H9 (cell line): ENCODE measurements around the gene PROSER3. TPM values are rescaled to one million over a fixed set of nuclear protein-coding genes. Genes with fewer than 3 reads are reported as not detected.
A peak's percentile ranks its signal among the peaks of the same experiment; 100 is the strongest.

Experiments used
- DNase-seq: peaks from one replicate; pipeline ENCODE4 v3.0.0-alpha.2; 2017
- H2AFZ ChIP-seq: one replicate; pipeline ENCODE4 v1.6.1; 2013; ENCODE audit warnings: mild to moderate bottlenecking, low read length, control low read depth, moderate library complexity
- H2AK5ac ChIP-seq: 2 replicates; pipeline ENCODE4 v1.6.1; 2013; ENCODE audit warnings: low read length, control low read depth, mixed read lengths; ENCODE audit not compliant: insufficient read length
- H2BK120ac ChIP-seq: one replicate; pipeline ENCODE4 v1.6.1; 2013; ENCODE audit warnings: low read depth, mild to moderate bottlenecking, low read length, control low read depth, inconsistent platforms; ENCODE audit not compliant: poor library complexity, severe bottlenecking
- H2BK12ac ChIP-seq: 2 replicates; pipeline ENCODE4 v1.6.1; 2013; ENCODE audit warnings: low read length, control low read depth, mixed read lengths, low read depth; ENCODE audit not compliant: insufficient read length
- H2BK15ac ChIP-seq: 2 replicates; pipeline ENCODE4 v1.6.1; 2013; ENCODE audit warnings: low read depth, low read length, control low read depth
- H2BK20ac ChIP-seq: one replicate; pipeline ENCODE4 v1.6.1; 2013; ENCODE audit warnings: low read depth, mild to moderate bottlenecking, low read length, control low read depth, inconsistent platforms; ENCODE audit not compliant: poor library complexity, severe bottlenecking
- H2BK5ac ChIP-seq: 2 replicates; pipeline ENCODE4 v1.6.1; 2013; ENCODE audit warnings: low read length, control low read depth, mixed read lengths; ENCODE audit not compliant: insufficient read length
- H3K14ac ChIP-seq: 2 replicates; pipeline ENCODE4 v1.6.1; 2013; ENCODE audit warnings: low read length, control low read depth; ENCODE audit not compliant: insufficient read depth
- H3K18ac ChIP-seq: 2 replicates; pipeline ENCODE4 v1.6.1; 2013; ENCODE audit warnings: low read depth, mild to moderate bottlenecking, mixed read lengths, low read length, control low read depth; ENCODE audit not compliant: insufficient read length
- H3K23ac ChIP-seq: 2 replicates; pipeline ENCODE4 v1.6.1; 2013; ENCODE audit warnings: low read length, control low read depth, mixed read lengths, low read depth; ENCODE audit not compliant: insufficient read length
- H3K23me2 ChIP-seq: 2 replicates; pipeline ENCODE4 v1.6.1; 2013; ENCODE audit warnings: low read depth, mild to moderate bottlenecking, mixed read lengths, low read length, control low read depth; ENCODE audit not compliant: insufficient read length, poor library complexity, severe bottlenecking
- H3K27ac ChIP-seq: 2 replicates; pipeline ENCODE4 v1.5.1; 2013; ENCODE audit warnings: low read length, control low read depth, mixed read lengths, low read depth; ENCODE audit not compliant: insufficient read length
- H3K27me3 ChIP-seq: 2 replicates; pipeline ENCODE4 v1.6.1; 2013; ENCODE audit warnings: low read length, control low read depth, inconsistent platforms; ENCODE audit not compliant: insufficient read depth
- H3K4ac ChIP-seq: 2 replicates; pipeline ENCODE4 v1.6.1; 2013; ENCODE audit warnings: low read depth, mild to moderate bottlenecking, control low read depth, inconsistent platforms, low read length, moderate library complexity
- H3K4me1 ChIP-seq: 2 replicates; pipeline ENCODE4 v1.6.1; 2013; ENCODE audit warnings: low read length, control low read depth, inconsistent platforms; ENCODE audit not compliant: insufficient read depth
- H3K4me2 ChIP-seq: 2 replicates; pipeline ENCODE4 v1.6.1; 2013; ENCODE audit warnings: low read length, control low read depth, mixed read lengths; ENCODE audit not compliant: insufficient read length, insufficient read depth
- H3K56ac ChIP-seq: 2 replicates; pipeline ENCODE4 v1.6.1; 2013; ENCODE audit warnings: low read depth, mild to moderate bottlenecking, mixed read lengths, low read length, control low read depth; ENCODE audit not compliant: insufficient read length
- H3K79me1 ChIP-seq: 2 replicates; pipeline ENCODE4 v1.6.1; 2013; ENCODE audit warnings: low read depth, mild to moderate bottlenecking, moderate library complexity, low read length, control low read depth, inconsistent platforms; ENCODE audit not compliant: insufficient read depth, poor library complexity, severe bottlenecking
- H3K79me2 ChIP-seq: 2 replicates; pipeline ENCODE4 v1.6.1; 2013; ENCODE audit warnings: low read length, control low read depth, inconsistent platforms; ENCODE audit not compliant: insufficient read depth
- H3K9ac ChIP-seq: 2 replicates; pipeline ENCODE4 v1.6.1; 2013; ENCODE audit warnings: low read length, control low read depth, mixed read lengths; ENCODE audit not compliant: insufficient read length; ENCODE audit errors: extremely low read depth
- H3K9me3 ChIP-seq: one replicate; pipeline ENCODE4 v1.6.1; 2013; ENCODE audit warnings: low read depth, low read length, inconsistent platforms; ENCODE audit not compliant: control insufficient read depth
- H3T11ph ChIP-seq: one replicate; pipeline ENCODE4 v1.6.1; 2013; ENCODE audit warnings: mild to moderate bottlenecking, low read length, control low read depth, inconsistent platforms
- H4K20me1 ChIP-seq: one replicate; pipeline ENCODE4 v1.6.1; 2013; ENCODE audit not compliant: control insufficient read depth, insufficient read length, insufficient read depth
- H4K5ac ChIP-seq: 2 replicates; pipeline ENCODE4 v1.6.1; 2013; ENCODE audit warnings: low read depth, mild to moderate bottlenecking, mixed read lengths, low read length, control low read depth; ENCODE audit not compliant: insufficient read length
- H4K8ac ChIP-seq: replicated peaks from 2 replicates; pipeline ENCODE4 v1.6.1; 2013; ENCODE audit warnings: low read length, control low read depth, mixed read lengths, low read depth; ENCODE audit not compliant: insufficient read length
- H4K91ac ChIP-seq: 2 replicates; pipeline ENCODE4 v1.6.1; 2013; ENCODE audit warnings: low read depth, mild to moderate bottlenecking, moderate library complexity, mixed read lengths, low read length, control low read depth; ENCODE audit not compliant: insufficient read length
- H3K27ac Mint-ChIP-seq, 3 experiments: 2 replicates in 2 of 3; 3 replicates in 1 of 3; pipeline ENCODE4 v1.8.0; 2020 to 2021; ENCODE audit warnings: mixed read lengths in 3 of 3, mild to moderate bottlenecking in 1 of 3, moderate library complexity in 1 of 3
- H3K27me3 Mint-ChIP-seq: 2 replicates; pipeline ENCODE4 v1.8.0; 2021; ENCODE audit warnings: low read depth, mild to moderate bottlenecking, moderate library complexity, mixed read lengths
- H3K36me3 Mint-ChIP-seq, 3 experiments: 2 replicates in 2 of 3; 3 replicates in 1 of 3; pipeline ENCODE4 v1.8.0; 2020 to 2021; ENCODE audit warnings: low read depth in 3 of 3, mixed read lengths in 3 of 3; ENCODE audit not compliant: insufficient read depth in 1 of 3
- H3K4me1 Mint-ChIP-seq, 2 experiments: 2 replicates each; pipeline ENCODE4 v1.8.0; 2020; ENCODE audit warnings: mixed read lengths in 2 of 2
- H3K4me3 Mint-ChIP-seq, 2 experiments: 2 replicates in 1 of 2; 3 replicates in 1 of 2; pipeline ENCODE4 v1.8.0; 2020 to 2021; ENCODE audit warnings: mild to moderate bottlenecking in 2 of 2, mixed read lengths in 2 of 2, moderate library complexity in 1 of 2
- H3K9me3 Mint-ChIP-seq, 2 experiments: 2 replicates in 1 of 2; 3 replicates in 1 of 2; pipeline ENCODE4 v1.8.0; 2020; ENCODE audit warnings: mild to moderate bottlenecking in 2 of 2, mixed read lengths in 2 of 2, moderate library complexity in 1 of 2
- CTCF ChIP-seq: fragments of 200-600 bp; sonication (generic); conservative IDR thresholded peaks from 3 replicates; pipeline ENCODE4 v1.8.0; 2021; ENCODE audit warnings: antibody characterized with exemption, mild to moderate bottlenecking
- WGBS: extraction: QIAGEN DNeasy Blood & Tissue Kit; methylation state at CpG from one replicate; pipeline ENCODE4 v1.1.7; 2013; ENCODE audit warnings: missing lambda C conversion rate, low lambda C conversion rate, mixed read lengths; ENCODE audit not compliant: insufficient read length; ENCODE audit errors: extremely low coverage; 5-methylcytosine and 5-hydroxymethylcytosine counted together
- total RNA-seq: library from RNA; stranded (reverse); gene quantifications from 2 replicates; pipeline ENCODE4 v1.2.1, GENCODE V29; 2021

The PROSER3 gene
- total RNA-seq, 1 experiment from 2014 or later: 29.1 TPM

DNA sequence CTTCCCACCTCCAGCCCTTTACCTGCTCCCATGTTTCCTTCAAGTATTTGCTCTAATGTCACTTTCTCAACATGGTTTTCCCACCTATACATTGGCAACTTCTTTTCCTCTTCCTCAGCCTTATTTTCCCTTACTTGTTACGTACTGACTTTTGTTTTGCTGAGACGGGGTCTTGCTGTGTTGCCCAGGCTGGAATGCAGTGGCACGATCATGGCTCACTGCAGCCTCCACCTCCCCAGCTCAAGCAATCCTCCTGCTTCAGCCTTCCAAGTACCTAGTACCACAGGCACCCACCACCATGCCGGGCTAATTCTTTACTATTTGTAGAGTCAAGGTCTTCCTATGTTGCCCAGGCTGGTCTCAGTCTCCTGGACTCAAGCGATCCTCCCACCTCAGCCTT lies 49.7 kb downstream of the PROSER3 start:
- H3K4me3 Mint-ChIP-seq: no peak overlapping the region
- H3K9me3 Mint-ChIP-seq: no peaks in the 10 kb centered on the region; a peak in 1 of 5 replicates
- peak overlapping the region in 1 of 3 experiments; percentile 56; a peak in 2 of 7 replicates for H3K27ac Mint-ChIP-seq
- Histone ChIP-seq H3T11ph (no peak overlapping the region), H2AFZ (no peak overlapping the region), H2AK5ac (no peak overlapping the region), H2BK5ac (no peak overlapping the region), H3K27ac (no peak overlapping the region), H4K5ac (no peak overlapping the region), H3K9me3 (no peaks in the 10 kb centered on the region), H3K14ac (no peak overlapping the region), H3K79me2 (no peaks in the 10 kb centered on the region), H4K91ac (no peak overlapping the region), H3K23ac (no peak overlapping the region), H3K4me1 (no peaks in the 10 kb centered on the region; the same call in 1 of the 2 replicates), H2BK20ac (no peak overlapping the region), H3K23me2 (no peaks in the 10 kb centered on the region), H3K56ac (no peak overlapping the region), H2BK12ac (no peak overlapping the region), H2BK120ac (no peak overlapping the region), H3K9ac (no peak overlapping the region), H3K4ac (no peak overlapping the region), H3K4me2 (no peak overlapping the region), H2BK15ac (no peak overlapping the region), H3K27me3 (no peaks in the 10 kb centered on the region), H3K18ac (no peak overlapping the region), H4K20me1 (no peaks in the 10 kb centered on the region), H3K79me1 (no peaks in the 10 kb centered on the region), H4K8ac (no peak overlapping the region)
- no peaks in the 10 kb centered on the region for H3K36me3 Mint-ChIP-seq
- no peak for TF ChIP-seq CTCF
- no CpG with 5 or more reads among the region's 5 CpGs for WGBS
- DNase-seq: no peak
- peaks cover 6 to 10% of the 10 kb centered on the region in 2 experiments for H3K4me1 Mint-ChIP-seq
- H3K27me3 Mint-ChIP-seq: peaks cover 25% of the 10 kb centered on the region
